Ishikawa (cell line): ENCODE data around the gene SYNM.

ENCODE experiments used
- CREB1 ChIP-seq: IDR thresholded peaks from 2 replicates; pipeline ENCODE4 v1.6.1; 2012; ENCODE audit warnings: low read depth
- EP300 ChIP-seq: IDR thresholded peaks from 2 replicates; pipeline ENCODE4 v1.6.1; 2012; ENCODE audit warnings: borderline replicate concordance
- FOXM1 ChIP-seq: IDR thresholded peaks from 2 replicates; pipeline ENCODE4 v1.6.1; 2012; ENCODE audit warnings: low read depth, borderline replicate concordance
- MAX ChIP-seq: IDR thresholded peaks from 2 replicates; pipeline ENCODE4 v1.6.1; 2012
- NFIC ChIP-seq: IDR thresholded peaks from 2 replicates; pipeline ENCODE4 v1.6.1; 2012
- RAD21 ChIP-seq: IDR thresholded peaks from 2 replicates; pipeline ENCODE4 v1.6.1; 2012; ENCODE audit warnings: low read depth
- TAF1 ChIP-seq: IDR thresholded peaks from 2 replicates; pipeline ENCODE4 v1.6.1; 2012; ENCODE audit warnings: low read depth, mild to moderate bottlenecking
- TCF12 ChIP-seq: IDR thresholded peaks from 2 replicates; pipeline ENCODE4 v1.6.1; 2012; ENCODE audit warnings: low read depth
- TEAD4 ChIP-seq: IDR thresholded peaks from 2 replicates; pipeline ENCODE4 v1.6.1; 2012
- YY1 ChIP-seq: IDR thresholded peaks from 2 replicates; pipeline ENCODE4 v1.6.1; 2012; ENCODE audit warnings: low read depth
- TF ChIP-seq, protein P1 (sequence below): IDR thresholded peaks from 2 replicates; pipeline ENCODE4 v1.6.1; 2012; ENCODE audit warnings: low read depth, mild to moderate bottlenecking
- TF ChIP-seq, protein P2 (sequence below): IDR thresholded peaks from 2 replicates; pipeline ENCODE4 v1.6.1; 2012

- TF ChIP-seq TEAD4 (no peak), MAX (no peak), TAF1 (no peak), YY1 (no peak), RAD21 (no peak), TCF12 (no peak), EP300 (no peak), FOXM1 (no peak), NFIC (no peak), CREB1 (no peak)
- TF ChIP-seq, protein P1, sequence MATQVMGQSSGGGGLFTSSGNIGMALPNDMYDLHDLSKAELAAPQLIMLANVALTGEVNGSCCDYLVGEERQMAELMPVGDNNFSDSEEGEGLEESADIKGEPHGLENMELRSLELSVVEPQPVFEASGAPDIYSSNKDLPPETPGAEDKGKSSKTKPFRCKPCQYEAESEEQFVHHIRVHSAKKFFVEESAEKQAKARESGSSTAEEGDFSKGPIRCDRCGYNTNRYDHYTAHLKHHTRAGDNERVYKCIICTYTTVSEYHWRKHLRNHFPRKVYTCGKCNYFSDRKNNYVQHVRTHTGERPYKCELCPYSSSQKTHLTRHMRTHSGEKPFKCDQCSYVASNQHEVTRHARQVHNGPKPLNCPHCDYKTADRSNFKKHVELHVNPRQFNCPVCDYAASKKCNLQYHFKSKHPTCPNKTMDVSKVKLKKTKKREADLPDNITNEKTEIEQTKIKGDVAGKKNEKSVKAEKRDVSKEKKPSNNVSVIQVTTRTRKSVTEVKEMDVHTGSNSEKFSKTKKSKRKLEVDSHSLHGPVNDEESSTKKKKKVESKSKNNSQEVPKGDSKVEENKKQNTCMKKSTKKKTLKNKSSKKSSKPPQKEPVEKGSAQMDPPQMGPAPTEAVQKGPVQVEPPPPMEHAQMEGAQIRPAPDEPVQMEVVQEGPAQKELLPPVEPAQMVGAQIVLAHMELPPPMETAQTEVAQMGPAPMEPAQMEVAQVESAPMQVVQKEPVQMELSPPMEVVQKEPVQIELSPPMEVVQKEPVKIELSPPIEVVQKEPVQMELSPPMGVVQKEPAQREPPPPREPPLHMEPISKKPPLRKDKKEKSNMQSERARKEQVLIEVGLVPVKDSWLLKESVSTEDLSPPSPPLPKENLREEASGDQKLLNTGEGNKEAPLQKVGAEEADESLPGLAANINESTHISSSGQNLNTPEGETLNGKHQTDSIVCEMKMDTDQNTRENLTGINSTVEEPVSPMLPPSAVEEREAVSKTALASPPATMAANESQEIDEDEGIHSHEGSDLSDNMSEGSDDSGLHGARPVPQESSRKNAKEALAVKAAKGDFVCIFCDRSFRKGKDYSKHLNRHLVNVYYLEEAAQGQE: no peak
- TF ChIP-seq, protein P2, sequence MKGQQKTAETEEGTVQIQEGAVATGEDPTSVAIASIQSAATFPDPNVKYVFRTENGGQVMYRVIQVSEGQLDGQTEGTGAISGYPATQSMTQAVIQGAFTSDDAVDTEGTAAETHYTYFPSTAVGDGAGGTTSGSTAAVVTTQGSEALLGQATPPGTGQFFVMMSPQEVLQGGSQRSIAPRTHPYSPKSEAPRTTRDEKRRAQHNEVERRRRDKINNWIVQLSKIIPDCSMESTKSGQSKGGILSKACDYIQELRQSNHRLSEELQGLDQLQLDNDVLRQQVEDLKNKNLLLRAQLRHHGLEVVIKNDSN: no peak
Observed at GRCh38 chr15:99074446-99074845, 30.4 kb upstream of the SYNM start.
